HCT116 (cell line): Measurements from ENCODE around the gene SND1. TPM values are rescaled to one million over a fixed set of nuclear protein-coding genes. Genes with fewer than 3 reads are reported as not detected.

ENCODE experiments used
- ATAC-seq: fragments of 200-7000 bp; cut with Tn5 transposase; 2 replicates; pipeline ENCODE4 v1.9.1; 2020; ENCODE audit warnings: mild to moderate bottlenecking, moderate library complexity
- BruUV-seq: library from RNA; stranded (reverse); fragments of 400-500 nt; replicated peaks from 2 replicates; lab custom pipeline; 2021; lab: Mats Ljungman, UMichigan
- CTCF ChIA-PET: fragments of 300-600 bp; sonication (Branson Sonifier 250); formaldehyde crosslinking; loops from one replicate; lab custom pipeline; 2021; ENCODE audit warnings: antibody characterized with exemption; lab: Charles Lee
- POLR2A ChIA-PET: fragments of 300-600, 350-600 bp; sonication (Branson Sonifier 250); formaldehyde crosslinking; loops from one replicate; lab custom pipeline; 2021; ENCODE audit warnings: antibody characterized with exemption; lab: Charles Lee
- RAD21 ChIA-PET, 2 experiments: fragments of 300-600 bp; sonication (Branson Sonifier 250); formaldehyde crosslinking; loops; one replicate each; lab custom pipeline; 2023; ENCODE audit warnings: low total read pairs in 2 of 2; ENCODE audit not compliant: uncharacterized antibody in 2 of 2, unreplicated experiment in 2 of 2, low non-redundant PET in 1 of 2; lab: Charles Lee
- DNase-seq: peaks from one replicate; pipeline ENCODE4 v3.0.0-alpha.2; 2010; ENCODE audit warnings: low read depth, low spot score
- H2AFZ ChIP-seq: fragments of 200-600 bp; shearing (Covaris generic), sonication (generic); 2 replicates; pipeline ENCODE4 v1.6.1; 2017; ENCODE audit warnings: low read depth, mixed run types, mixed read lengths, antibody characterized with exemption, low read length; ENCODE audit not compliant: poor library complexity, severe bottlenecking
- H3K27ac ChIP-seq: 2 replicates; pipeline ENCODE4 v1.5.1; 2012; ENCODE audit warnings: low read depth, low read length
- H3K27me3 ChIP-seq: fragments of 200-600 bp; sonication (generic); 2 replicates; pipeline ENCODE4 v1.6.1; 2016; ENCODE audit warnings: mixed run types, low read length, mixed read lengths; ENCODE audit not compliant: insufficient read depth
- H3K36me3 ChIP-seq, 2 experiments: fragments of 200-500 bp in 1 of 2; fragments of 200-600 bp in 1 of 2; sonication (Bioruptor generic) in 1 of 2; sonication (generic) in 1 of 2; 2 replicates each; pipeline versions ENCODE4 v1.5.1 to v1.6.1; 2014 to 2016; ENCODE audit warnings: low read length in 2 of 2, inconsistent platforms in 1 of 2, mixed read lengths in 1 of 2, mixed run types in 1 of 2; ENCODE audit not compliant: insufficient read depth in 2 of 2, control insufficient read depth in 1 of 2
- H3K4me1 ChIP-seq, 2 experiments: fragments of 200-600 bp in 1 of 2; sonication (generic) in 1 of 2; 2 replicates each; pipeline versions ENCODE4 v1.5.1 to v1.6.1; 2012 to 2017; ENCODE audit warnings: low read length in 2 of 2, inconsistent platforms in 1 of 2, mild to moderate bottlenecking in 1 of 2, mixed read lengths in 1 of 2, mixed run types in 1 of 2, moderate library complexity in 1 of 2; ENCODE audit not compliant: insufficient read depth in 2 of 2, control insufficient read depth in 1 of 2
- H3K4me2 ChIP-seq: fragments of 200-600 bp; sonication (generic); 2 replicates; pipeline ENCODE4 v1.6.1; 2017; ENCODE audit warnings: mixed run types, low read length, mixed read lengths
- H3K4me3 ChIP-seq, 2 experiments: fragments of 200-600 bp in 1 of 2; sonication (generic) in 1 of 2; replicated peaks in 1 of 2; 2 replicates each; pipeline ENCODE4 v1.5.1; 2011 to 2016; ENCODE audit warnings: low read length in 2 of 2, control low read depth in 1 of 2, low read depth in 1 of 2, mild to moderate bottlenecking in 1 of 2, mixed read lengths in 1 of 2, mixed run types in 1 of 2
- H3K79me2 ChIP-seq: fragments of 200-600 bp; sonication (generic); 2 replicates; pipeline ENCODE4 v1.6.1; 2017; ENCODE audit warnings: mild to moderate bottlenecking, mixed run types, low read length, moderate library complexity, mixed read lengths; ENCODE audit not compliant: insufficient read depth
- H3K9ac ChIP-seq: fragments of 200-600 bp; sonication (generic); 2 replicates; pipeline ENCODE4 v1.6.1; 2016; ENCODE audit warnings: low read length, mixed read lengths
- H3K9me2 ChIP-seq: fragments of 200-600 bp; sonication (generic), shearing (Covaris generic); 2 replicates; pipeline ENCODE4 v1.6.1; 2017; ENCODE audit warnings: mixed run types, mild to moderate bottlenecking, moderate library complexity; ENCODE audit not compliant: insufficient read depth
- H3K9me3 ChIP-seq, 2 experiments: fragments of 200-500 bp in 1 of 2; fragments of 200-600 bp in 1 of 2; sonication (Bioruptor generic) in 1 of 2; sonication (generic) in 1 of 2; 2 replicates each; pipeline ENCODE4 v1.6.1; 2014 to 2017; ENCODE audit warnings: low read length in 2 of 2, mixed read lengths in 2 of 2, inconsistent platforms in 1 of 2, low read depth in 1 of 2, mild to moderate bottlenecking in 1 of 2, mixed run types in 1 of 2, moderate library complexity in 1 of 2; ENCODE audit not compliant: control insufficient read depth in 1 of 2, insufficient read depth in 1 of 2
- H4K20me1 ChIP-seq: fragments of 200-600 bp; sonication (generic), shearing (Covaris generic); 2 replicates; pipeline ENCODE4 v1.6.1; 2017; ENCODE audit warnings: mixed run types, mild to moderate bottlenecking, moderate library complexity; ENCODE audit not compliant: insufficient read depth
- CBX3 ChIP-seq: IDR thresholded peaks from 2 replicates; pipeline ENCODE4 v1.6.1; 2012; ENCODE audit warnings: low read depth
- CEBPB ChIP-seq: IDR thresholded peaks from 2 replicates; pipeline ENCODE4 v1.6.1; 2012; ENCODE audit warnings: low read depth
- EGR1 ChIP-seq: IDR thresholded peaks from 2 replicates; pipeline ENCODE4 v1.6.1; 2012; ENCODE audit warnings: low read depth
- ELF1 ChIP-seq: IDR thresholded peaks from 2 replicates; pipeline ENCODE4 v1.6.1; 2012; ENCODE audit warnings: low read depth, borderline replicate concordance
- POLR2A ChIP-seq: IDR thresholded peaks from 2 replicates; pipeline ENCODE4 v1.7.0; 2011; ENCODE audit warnings: borderline replicate concordance; ENCODE audit not compliant: insufficient read depth, insufficient read length; ENCODE audit errors: extremely low read depth
- POLR2AphosphoS5 ChIP-seq: IDR thresholded peaks from 2 replicates; pipeline ENCODE4 v1.6.1; 2011; ENCODE audit warnings: mild to moderate bottlenecking, low read depth, low read length, moderate library complexity
- SIN3A ChIP-seq: IDR thresholded peaks from 2 replicates; pipeline ENCODE4 v1.6.1; 2012; ENCODE audit warnings: low read depth
- TCF7L2 ChIP-seq: IDR thresholded peaks from 2 replicates; pipeline ENCODE4 v1.7.0; 2011; ENCODE audit warnings: borderline replicate concordance, inconsistent platforms; ENCODE audit not compliant: insufficient read depth, insufficient read length; ENCODE audit errors: extremely low read depth
- YY1 ChIP-seq: IDR thresholded peaks from 2 replicates; pipeline ENCODE4 v1.6.1; 2011; ENCODE audit warnings: low read length, low read depth, moderate library complexity, mild to moderate bottlenecking; ENCODE audit not compliant: insufficient replicate concordance; ENCODE audit errors: extremely low read depth
- ZFX ChIP-seq: fragments of 450-650 bp; IDR thresholded peaks from 2 replicates; pipeline ENCODE4 v1.6.1; 2017
- ZNF274 ChIP-seq: fragments of 200-500 bp; sonication (Bioruptor generic); IDR thresholded peaks from 2 replicates; pipeline ENCODE4 v1.6.1; 2014; ENCODE audit warnings: mild to moderate bottlenecking, low read depth, low read length, inconsistent platforms
- intact Hi-C: fragments of 100-400 bp; cut with micrococcal nuclease; formaldehyde crosslinking; loops from 2 replicates; pipeline ENCODE4 v1.10.0; 2022
- total RNA-seq: library from RNA; stranded (reverse); gene quantifications from one replicate; pipeline ENCODE4 v1.2.1, GENCODE V29; 2021; ENCODE audit not compliant: unreplicated experiment
- TF ChIP-seq, protein P1 (sequence below): IDR thresholded peaks from 2 replicates; pipeline ENCODE4 v1.6.1; 2012
- TF ChIP-seq, protein P2 (sequence below): IDR thresholded peaks from 2 replicates; pipeline ENCODE4 v1.6.1; 2012

Gene SND1
- total RNA-seq, 1 experiment from 2014 or later: 169 TPM

DNA sequence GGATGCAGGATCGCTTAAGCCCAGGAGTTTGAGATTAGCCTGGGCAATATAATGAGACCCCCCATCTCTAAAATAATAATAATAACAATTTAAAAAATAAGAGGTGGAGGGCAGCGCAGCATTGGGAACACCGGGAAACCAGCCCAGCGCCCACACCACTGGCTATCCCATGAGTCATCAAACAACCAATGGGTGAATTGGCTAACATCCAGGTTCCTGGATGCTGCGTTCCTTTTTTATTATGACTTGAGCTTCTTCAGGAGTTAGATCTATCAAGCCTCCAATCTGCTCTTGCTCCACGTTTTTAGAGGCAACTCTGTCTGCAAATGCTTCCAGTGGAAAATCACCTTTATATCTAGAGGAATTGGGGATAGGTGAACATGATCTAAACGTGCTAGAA lies 389.2 kb downstream of the SND1 start:
- Histone ChIP-seq H3K4me1 (peaks cover 5 to 22% of the 10 kb centered on the region in 2 experiments; a peak in 3 of 4 replicates), H3K27me3 (no peaks in the 10 kb centered on the region), H2AFZ (no peak overlapping the region), H3K4me3 (no peak overlapping the region), H3K9ac (no peak overlapping the region), H3K9me2 (no peaks in the 10 kb centered on the region), H3K4me2 (peak overlapping the region; percentile 24; the same call in 1 of the 2 replicates), H3K9me3 (no peaks in the 10 kb centered on the region), H3K27ac (no peak overlapping the region), H3K79me2 (peaks cover 4% of the 10 kb centered on the region; the same call in 1 of the 2 replicates), H4K20me1 (no peaks in the 10 kb centered on the region), H3K36me3 (no peaks in the 10 kb centered on the region)
- intact Hi-C loops: no loop called here
- ChIA-PET POLR2A (no interaction called here), RAD21 (no interaction called here), CTCF (no interaction called here)
- TF ChIP-seq ELF1 (no peak), SIN3A (no peak), EGR1 (no peak), CBX3 (no peak), TCF7L2 (no peak), POLR2A (no peak)
- DNase-seq (no peak), ATAC-seq (0 out of 2 replicates have a peak, but pooled peaks have one; percentile 31)
- no TSS peak for BruUV-seq

DNA sequence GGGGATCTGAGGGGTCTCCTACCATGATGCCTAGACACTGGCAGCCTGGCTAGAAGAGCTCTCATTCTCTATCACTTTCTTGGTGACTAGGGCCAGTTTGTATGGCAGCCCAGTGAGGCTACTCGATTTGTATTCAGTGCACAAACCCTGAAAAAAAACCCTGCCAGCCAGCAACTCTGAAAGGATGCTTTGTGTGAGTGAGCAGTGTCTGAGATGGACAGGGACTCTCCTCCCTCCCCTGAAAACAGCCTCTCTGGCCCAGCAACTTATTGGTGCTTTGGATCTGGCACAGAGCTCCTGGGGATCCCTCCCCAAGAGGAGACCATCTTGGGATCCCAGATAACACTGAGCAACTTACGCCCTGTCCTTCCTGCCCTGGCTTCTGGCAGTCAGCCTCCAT lies 390.0 kb downstream of the SND1 start:
- Histone ChIP-seq H3K9ac (no peak overlapping the region), H3K4me1 (peaks cover 5 to 22% of the 10 kb centered on the region in 2 experiments; a peak in 3 of 4 replicates), H3K36me3 (no peaks in the 10 kb centered on the region), H4K20me1 (no peaks in the 10 kb centered on the region), H3K9me3 (no peaks in the 10 kb centered on the region), H3K4me2 (no peak overlapping the region), H3K4me3 (no peak overlapping the region), H2AFZ (no peak overlapping the region), H3K79me2 (peaks cover 4% of the 10 kb centered on the region; the same call in 1 of the 2 replicates), H3K27ac (no peak overlapping the region), H3K9me2 (no peaks in the 10 kb centered on the region), H3K27me3 (no peaks in the 10 kb centered on the region)
- ChIA-PET RAD21 (no interaction called here), CTCF (no interaction called here), POLR2A (no interaction called here)
- no peak for DNase-seq
- intact Hi-C loops: no loop called here
- TF ChIP-seq YY1 (no peak), POLR2AphosphoS5 (no peak), ZNF274 (no peak), SIN3A (no peak), EGR1 (no peak), ZFX (no peak), CEBPB (no peak), TCF7L2 (no peak)
- TF ChIP-seq, protein P1, sequence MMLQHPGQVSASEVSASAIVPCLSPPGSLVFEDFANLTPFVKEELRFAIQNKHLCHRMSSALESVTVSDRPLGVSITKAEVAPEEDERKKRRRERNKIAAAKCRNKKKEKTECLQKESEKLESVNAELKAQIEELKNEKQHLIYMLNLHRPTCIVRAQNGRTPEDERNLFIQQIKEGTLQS: no peak
- TF ChIP-seq, protein P2, sequence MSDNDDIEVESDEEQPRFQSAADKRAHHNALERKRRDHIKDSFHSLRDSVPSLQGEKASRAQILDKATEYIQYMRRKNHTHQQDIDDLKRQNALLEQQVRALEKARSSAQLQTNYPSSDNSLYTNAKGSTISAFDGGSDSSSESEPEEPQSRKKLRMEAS: no peak
- no TSS peak for BruUV-seq
- no peak for ATAC-seq
